Measurements from ENCODE around the gene FNDC3B.
A peak's percentile ranks its signal among the peaks of the same experiment; 100 is the strongest.

Gene FNDC3B

GRCh38 chr3:172137287-172138192 is 98.2 kb downstream of the FNDC3B start:
- DNase-seq (ENCODE audit: low spot score): no peak

GRCh38 chr3:172138193-172138537 is 98.8 kb downstream of the FNDC3B start:
- DNase-seq (ENCODE audit: low spot score): no peak

GRCh38 chr3:172138792-172139507 is 99.6 kb downstream of the FNDC3B start:
- no peak for DNase-seq (ENCODE audit: low spot score)

- DNase-seq (ENCODE audit: low spot score): no peak
Measured at GRCh38 chr3:172139528-172140276, 100.3 kb downstream of the FNDC3B start.

- peak; percentile 40 for DNase-seq (ENCODE audit: low spot score)
Measured at GRCh38 chr3:172140499-172141391, 101.4 kb downstream of the FNDC3B start.

- no peak for DNase-seq (ENCODE audit: low spot score)
Measured at GRCh38 chr3:172142051-172142863, 102.9 kb downstream of the FNDC3B start.

- DNase-seq (ENCODE audit: low spot score): no peak
Measured at GRCh38 chr3:172142864-172143451, 103.6 kb downstream of the FNDC3B start.

GRCh38 chr3:172143739-172144497 is 104.5 kb downstream of the FNDC3B start:
- no peak for DNase-seq (ENCODE audit: low spot score)

- DNase-seq (ENCODE audit: low spot score): no peak
Measured at GRCh38 chr3:172144601-172145000, 105.2 kb downstream of the FNDC3B start.

- DNase-seq (ENCODE audit: low spot score): no peak
Measured at GRCh38 chr3:172145031-172145686, 105.8 kb downstream of the FNDC3B start.

- DNase-seq (ENCODE audit: low spot score): no peak
Measured at GRCh38 chr3:172146349-172146748, 107.0 kb downstream of the FNDC3B start.

GRCh38 chr3:172147113-172147818 is 107.9 kb downstream of the FNDC3B start:
- no peak for DNase-seq (ENCODE audit: low spot score)

- DNase-seq (ENCODE audit: low spot score): no peak
Measured at GRCh38 chr3:172148241-172148640, 108.9 kb downstream of the FNDC3B start.

GRCh38 chr3:172148702-172149565 is 109.6 kb downstream of the FNDC3B start:
- no peak for DNase-seq (ENCODE audit: low spot score)

GRCh38 chr3:172150268-172150667 is 110.9 kb downstream of the FNDC3B start:
- no peak for DNase-seq (ENCODE audit: low spot score)

GRCh38 chr3:172150913-172151650 is 111.7 kb downstream of the FNDC3B start:
- no peak for DNase-seq (ENCODE audit: low spot score)

All from cerebellar cortex (tissue), 1 donor.